ENCODE data around the gene NDUFA8.

The NDUFA8 gene

DNA sequence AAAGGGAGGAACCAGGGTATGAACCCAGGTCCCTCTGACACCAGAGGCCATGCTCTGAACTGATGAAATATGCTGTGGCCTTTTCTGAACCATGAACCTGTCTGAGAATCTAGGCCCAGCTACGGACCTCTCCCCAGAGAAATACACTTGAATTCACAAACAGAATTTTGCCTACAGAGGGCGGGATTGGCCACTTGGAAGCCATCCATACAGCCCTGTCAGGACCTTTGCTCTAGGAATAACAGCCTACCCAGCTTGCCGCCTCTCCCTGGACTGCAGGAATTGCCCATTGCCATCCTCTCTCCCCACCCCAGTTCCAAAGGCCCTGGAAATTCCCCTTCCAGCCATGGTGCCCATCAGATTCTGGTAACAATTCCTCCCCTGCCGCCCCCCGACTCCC, 26.7 kb upstream of the NDUFA8 start:
- no peak for DNase-seq (ENCODE audit: low read depth in 2 of 3, low spot score in 2 of 3)

DNA sequence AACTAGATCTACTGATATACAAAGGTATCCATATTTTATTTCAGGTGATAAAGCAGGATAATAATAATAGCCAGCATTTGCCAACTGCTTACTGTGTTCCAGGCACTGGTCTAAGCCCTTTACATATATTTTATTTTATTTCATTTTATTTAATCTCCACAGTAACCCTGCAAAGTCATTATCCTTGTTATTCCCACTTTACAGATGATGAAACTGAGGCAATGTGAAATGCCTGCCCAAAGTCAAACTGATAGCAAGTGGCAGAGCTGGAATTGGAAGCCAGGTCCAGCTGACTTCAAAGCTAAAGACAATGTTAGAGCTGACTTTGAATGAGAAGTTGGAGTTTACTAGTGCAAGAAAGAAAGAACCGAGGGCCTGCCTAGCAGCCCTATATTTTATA, 25.0 kb upstream of the NDUFA8 start:
- DNase-seq (ENCODE audit: low read depth in 2 of 3, low spot score in 2 of 3) = no peak

DNA sequence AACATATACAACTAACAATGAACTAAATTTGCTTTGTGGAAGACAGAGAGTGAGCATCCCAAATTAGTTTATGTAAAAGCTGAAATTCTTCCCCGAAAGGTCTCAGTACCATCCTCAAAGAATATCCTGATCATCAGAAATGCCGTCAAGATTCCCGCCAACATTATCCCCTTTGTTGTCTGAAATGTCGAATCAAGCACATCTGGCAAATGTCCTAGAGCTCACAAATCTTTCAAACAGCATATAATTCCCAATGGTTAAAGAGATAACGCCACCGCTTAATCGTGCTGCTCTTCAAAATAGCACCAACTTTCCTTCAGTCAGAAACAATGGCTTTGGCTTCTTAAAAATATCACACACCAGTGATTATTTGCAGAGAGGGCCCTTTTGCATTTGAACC, 23.9 kb upstream of the NDUFA8 start:
- DNase-seq (ENCODE audit: low read depth in 2 of 3, low spot score in 2 of 3) = no peak

DNA sequence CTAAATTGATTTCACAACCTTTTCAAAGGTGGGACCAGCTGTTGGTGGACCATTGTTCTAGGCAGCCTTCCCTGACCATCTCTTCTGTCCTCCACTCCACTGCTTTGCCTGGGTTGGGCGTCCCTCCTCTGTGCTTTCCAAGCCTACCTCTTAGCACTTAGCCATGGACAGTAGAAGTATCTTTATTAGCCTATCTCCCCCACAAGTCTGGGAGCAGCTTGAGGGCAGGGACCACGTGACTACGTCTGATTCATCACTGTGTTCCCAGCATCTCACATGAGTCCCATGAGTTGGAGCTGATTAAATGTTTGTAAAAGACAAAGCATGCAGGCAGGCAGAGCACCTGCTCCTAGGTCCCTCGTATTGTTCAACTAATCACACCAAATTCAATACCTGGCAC, 21.1 kb upstream of the NDUFA8 start:
- no peak for DNase-seq (ENCODE audit: low read depth in 2 of 3, low spot score in 2 of 3)

DNA sequence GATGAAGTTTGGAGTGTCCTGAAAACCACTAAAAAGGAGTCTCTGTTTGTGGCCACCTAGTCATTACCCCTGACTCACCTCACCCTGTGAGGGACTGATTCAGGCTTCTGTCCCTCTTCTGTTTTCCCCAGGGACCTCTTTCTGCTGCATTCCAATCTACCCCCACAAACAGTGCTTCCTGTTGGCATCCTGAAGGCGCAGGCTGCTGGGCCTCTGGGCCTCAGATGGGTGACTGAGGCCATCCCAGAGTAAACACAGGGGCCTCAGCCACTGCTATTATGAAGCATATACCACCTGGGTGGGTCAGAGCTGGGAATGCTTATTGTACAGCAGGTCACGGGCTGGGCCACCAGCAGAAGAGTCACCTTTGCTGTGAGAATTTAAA, 20.1 kb upstream of the NDUFA8 start:
- no peak for DNase-seq (ENCODE audit: low read depth in 2 of 3, low spot score in 2 of 3)

DNA sequence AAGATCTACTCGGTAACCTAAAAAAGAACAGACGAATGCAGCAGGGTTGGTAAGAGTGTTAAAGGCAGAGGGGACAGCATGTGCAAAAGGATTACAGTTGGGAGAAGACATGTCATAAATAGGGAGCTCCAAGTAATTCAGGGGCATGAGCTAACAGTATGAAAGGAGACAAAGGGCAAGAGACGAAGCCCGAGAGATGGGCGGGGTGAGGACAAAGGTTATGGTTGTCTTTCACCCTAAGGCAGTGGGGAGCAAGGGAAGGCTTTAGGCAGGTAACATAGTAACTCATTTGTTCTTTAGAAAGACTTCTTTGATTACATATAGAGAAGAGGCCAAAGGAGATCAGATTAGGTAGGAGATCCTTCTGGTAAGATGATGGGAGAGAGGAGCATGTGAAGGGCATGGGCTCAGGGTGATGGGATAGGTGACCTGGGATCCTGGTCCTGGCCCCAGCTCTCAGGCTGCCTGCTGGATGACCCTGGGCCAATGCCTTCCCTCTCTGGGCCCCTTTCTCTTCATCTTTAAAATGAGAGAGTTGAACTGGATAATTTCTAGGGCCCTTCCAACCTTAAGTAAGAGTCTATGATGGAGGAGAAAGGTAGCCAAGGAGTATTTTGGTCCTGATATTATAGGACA, 19.6 kb upstream of the NDUFA8 start:
- DNase-seq (ENCODE audit: low read depth in 2 of 3, low spot score in 2 of 3) = no peak

DNA sequence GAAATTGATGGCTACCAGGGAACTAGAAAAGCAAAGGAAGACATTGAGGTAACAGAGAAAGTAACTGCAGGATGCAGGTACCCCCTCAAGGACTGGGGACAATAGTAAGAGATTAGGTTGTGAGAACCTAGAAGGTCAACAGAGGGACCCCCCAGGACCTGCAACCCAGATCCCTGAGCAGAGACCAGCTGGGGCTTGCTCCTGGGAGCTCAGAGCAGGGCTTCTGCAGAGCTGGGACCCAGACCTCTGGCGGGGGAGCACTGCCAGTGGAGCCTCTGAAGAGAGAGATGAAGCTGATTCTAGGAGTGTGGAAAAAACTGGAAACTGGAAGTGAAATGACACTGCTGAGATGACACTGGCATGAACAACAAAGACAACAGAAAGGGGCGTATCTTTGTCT, 17.3 kb upstream of the NDUFA8 start:
- no peak for DNase-seq (ENCODE audit: low read depth in 2 of 3, low spot score in 2 of 3)

DNA sequence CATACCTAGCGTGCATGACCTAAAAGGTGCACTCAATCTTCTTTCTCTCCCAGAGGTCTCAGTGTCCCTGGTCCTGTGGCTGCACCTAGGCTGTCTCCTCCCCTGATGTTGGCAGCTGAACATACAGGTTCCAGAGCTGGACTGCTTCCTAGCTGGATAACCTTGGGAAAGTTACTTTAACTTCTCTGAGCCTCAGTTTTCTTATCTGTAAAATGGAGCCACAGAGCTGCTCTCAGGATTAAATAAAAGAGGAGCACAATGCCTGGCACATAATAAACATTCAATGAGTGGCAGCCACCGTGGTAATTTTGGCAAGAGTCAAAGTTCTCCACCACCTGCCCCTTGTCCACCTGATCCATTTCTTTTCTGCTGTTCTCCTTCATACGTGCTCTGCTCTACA, 14.1 kb upstream of the NDUFA8 start:
- no peak for DNase-seq (ENCODE audit: low read depth in 2 of 3, low spot score in 2 of 3)

DNA sequence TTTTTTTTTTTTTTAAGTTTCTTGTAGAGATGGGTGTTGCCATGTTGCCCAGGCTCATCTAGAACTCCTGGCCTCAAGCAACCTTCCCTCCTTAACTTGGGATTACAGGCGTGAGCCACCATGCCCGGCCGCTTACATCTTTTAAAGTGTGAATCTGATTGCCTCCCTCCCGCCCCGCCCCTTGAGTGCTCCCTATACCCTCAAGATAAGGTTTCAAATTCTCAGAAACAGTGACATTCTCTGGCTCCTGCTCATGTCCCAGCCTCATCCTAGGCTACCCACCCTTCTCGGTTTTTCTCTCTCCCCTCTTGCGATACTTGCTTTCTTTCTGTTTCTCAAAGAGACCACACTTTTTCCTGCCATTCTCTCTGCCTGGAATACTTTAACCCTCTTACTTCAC, 12.6 kb upstream of the NDUFA8 start:
- DNase-seq (ENCODE audit: low read depth in 2 of 3, low spot score in 2 of 3) = no peak

DNA sequence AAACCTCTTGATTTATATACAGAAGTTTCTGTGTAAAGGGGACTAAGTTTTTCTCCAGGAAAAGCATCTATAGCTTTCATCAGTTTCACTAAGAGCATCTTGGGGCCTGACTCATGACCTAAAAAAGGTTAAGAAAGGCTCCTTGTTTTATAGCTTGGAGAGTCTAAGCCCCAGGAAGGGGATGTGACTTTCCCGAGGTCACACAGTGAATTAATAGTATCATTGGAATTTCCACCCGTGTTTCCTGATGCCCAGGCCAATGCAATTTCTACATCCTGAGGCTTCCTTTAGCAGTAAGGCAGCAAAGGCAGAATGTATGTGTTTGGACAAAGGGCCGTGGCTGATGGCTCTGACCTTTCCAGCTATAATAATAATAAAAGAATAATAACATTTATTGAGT, 8.8 kb upstream of the NDUFA8 start:
- no peak for DNase-seq (ENCODE audit: low read depth in 2 of 3, low spot score in 2 of 3)

- DNase-seq (ENCODE audit: low read depth in 2 of 3, low spot score in 2 of 3) = no peak
Measured at GRCh38 chr9:122164286-122164685, 4.7 kb upstream of the NDUFA8 start.

- no peak for DNase-seq (ENCODE audit: low read depth in 2 of 3, low spot score in 2 of 3)
Measured at GRCh38 chr9:122162415-122162814, 2.8 kb upstream of the NDUFA8 start.

- DNase-seq (ENCODE audit: low read depth in 2 of 3, low spot score in 2 of 3) = no peak
Measured at GRCh38 chr9:122159925-122160246, 307 bp upstream of the NDUFA8 start.

- DNase-seq (ENCODE audit: low read depth in 2 of 3, low spot score in 2 of 3) = no peak
Measured at GRCh38 chr9:122158202-122158601, 1.4 kb downstream of the NDUFA8 start.

DNA sequence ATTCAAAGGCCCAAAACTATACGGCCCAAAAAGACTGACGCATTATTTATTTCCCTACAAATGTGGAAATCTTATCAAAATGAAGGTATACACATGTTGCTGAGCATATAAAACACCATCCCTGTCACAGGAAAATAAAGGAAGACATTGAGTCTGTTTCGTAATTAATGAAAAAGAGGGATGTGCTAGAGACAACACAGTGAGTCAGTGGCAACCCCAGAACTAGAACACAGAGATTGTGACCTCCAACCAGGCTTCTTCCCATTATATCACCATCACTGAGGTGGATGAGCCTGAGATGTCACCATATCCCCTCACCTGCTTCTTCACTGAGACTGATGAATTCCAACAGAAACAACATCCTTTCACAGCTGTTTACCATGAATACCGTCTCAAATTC, 3.8 kb downstream of the NDUFA8 start:
- DNase-seq (ENCODE audit: low read depth in 2 of 3, low spot score in 2 of 3) = no peak

- no peak for DNase-seq (ENCODE audit: low read depth in 2 of 3, low spot score in 2 of 3)
Measured at GRCh38 chr9:122151267-122151828, 8.2 kb downstream of the NDUFA8 start.

- DNase-seq (ENCODE audit: low read depth in 2 of 3, low spot score in 2 of 3) = no peak
Measured at GRCh38 chr9:122145592-122145863, 14.1 kb downstream of the NDUFA8 start.

GRCh38 chr9:122144836-122145591, 14.6 kb downstream of the NDUFA8 start:
- no peak for DNase-seq (ENCODE audit: low read depth in 2 of 3, low spot score in 2 of 3)

- no peak for DNase-seq (ENCODE audit: low read depth in 2 of 3, low spot score in 2 of 3)
Measured at GRCh38 chr9:122143876-122144405, 15.6 kb downstream of the NDUFA8 start.

DNA sequence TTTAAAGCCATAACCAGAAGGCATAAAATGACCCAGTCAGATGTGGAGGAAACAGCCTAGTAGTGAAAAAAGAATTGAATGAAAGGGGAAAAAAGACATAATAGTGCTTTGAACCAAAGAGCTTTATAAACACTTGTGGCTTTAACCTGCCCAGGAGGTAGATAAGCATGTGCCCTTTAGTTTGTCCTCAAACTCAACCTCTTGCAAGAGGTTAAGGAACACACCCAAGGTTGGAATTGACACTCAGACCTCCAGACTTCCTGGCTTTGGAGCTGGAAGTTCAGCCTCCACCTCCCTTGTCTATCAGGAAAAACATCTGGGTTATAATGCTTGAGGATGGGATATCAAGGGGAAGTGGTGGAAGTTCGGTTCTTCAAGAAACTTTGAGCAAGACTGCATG, 16.3 kb downstream of the NDUFA8 start:
- DNase-seq (ENCODE audit: low read depth in 2 of 3, low spot score in 2 of 3) = no peak

GRCh38 chr9:122141671-122142070, 17.9 kb downstream of the NDUFA8 start:
- no peak for DNase-seq (ENCODE audit: low read depth in 2 of 3, low spot score in 2 of 3)

- no peak for DNase-seq (ENCODE audit: low read depth in 2 of 3, low spot score in 2 of 3)
Measured at GRCh38 chr9:122140368-122141193, 19.0 kb downstream of the NDUFA8 start.
